GM13976 (cell line): ENCODE results near the gene PPP2R5C.

Experiments used
- DNase-seq: peaks from one replicate; pipeline ENCODE4 v3.0.0; 2012; ENCODE audit warnings: low spot score
- in situ Hi-C: fragments of 300-500 bp; cut with MboI; formaldehyde crosslinking; loops from one replicate; pipeline ENCODE4 v1.12.0; 2022; ENCODE audit warnings: low sequenced_read_pairs, mixed read lengths, inconsistent platforms; ENCODE audit not compliant: unreplicated experiment
- TF ChIP-seq, protein P1 (sequence below): IDR thresholded peaks from 2 replicates; pipeline ENCODE4 v1.5.1; 2012; ENCODE audit warnings: borderline replicate concordance, mild to moderate bottlenecking; ENCODE audit not compliant: insufficient read depth; ENCODE audit errors: extremely low read depth, missing control alignments, control extremely low read depth

Gene PPP2R5C

DNA sequence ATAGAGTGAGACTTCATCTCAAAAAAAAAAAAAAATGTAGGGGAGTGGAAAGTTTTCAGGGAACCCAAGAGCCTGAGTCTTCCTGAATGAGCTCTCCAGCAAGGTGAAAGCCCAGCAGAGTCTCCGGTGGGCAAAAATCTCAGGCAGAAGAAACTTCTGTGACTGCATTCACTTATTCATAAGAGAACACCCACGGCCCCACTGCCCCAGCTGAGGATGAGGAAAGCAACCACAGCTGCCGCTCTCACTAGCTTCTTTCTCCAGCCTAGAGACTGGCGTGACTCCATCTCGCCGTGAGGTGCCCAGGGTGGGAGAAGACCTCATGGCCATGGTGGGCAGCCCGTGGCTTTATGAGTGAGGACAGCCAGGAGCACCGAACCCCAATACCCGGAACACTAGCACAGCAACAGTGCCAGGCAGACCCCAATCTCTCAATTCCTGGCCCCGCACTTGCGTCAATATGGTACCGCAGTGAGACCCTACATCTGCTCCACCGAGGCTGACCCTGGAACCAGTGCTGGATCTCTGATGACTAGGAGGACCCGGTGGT, 173.2 kb downstream of the PPP2R5C start:
- in situ Hi-C loops: no loop called here
- DNase-seq: no peak
- TF ChIP-seq, protein P1, sequence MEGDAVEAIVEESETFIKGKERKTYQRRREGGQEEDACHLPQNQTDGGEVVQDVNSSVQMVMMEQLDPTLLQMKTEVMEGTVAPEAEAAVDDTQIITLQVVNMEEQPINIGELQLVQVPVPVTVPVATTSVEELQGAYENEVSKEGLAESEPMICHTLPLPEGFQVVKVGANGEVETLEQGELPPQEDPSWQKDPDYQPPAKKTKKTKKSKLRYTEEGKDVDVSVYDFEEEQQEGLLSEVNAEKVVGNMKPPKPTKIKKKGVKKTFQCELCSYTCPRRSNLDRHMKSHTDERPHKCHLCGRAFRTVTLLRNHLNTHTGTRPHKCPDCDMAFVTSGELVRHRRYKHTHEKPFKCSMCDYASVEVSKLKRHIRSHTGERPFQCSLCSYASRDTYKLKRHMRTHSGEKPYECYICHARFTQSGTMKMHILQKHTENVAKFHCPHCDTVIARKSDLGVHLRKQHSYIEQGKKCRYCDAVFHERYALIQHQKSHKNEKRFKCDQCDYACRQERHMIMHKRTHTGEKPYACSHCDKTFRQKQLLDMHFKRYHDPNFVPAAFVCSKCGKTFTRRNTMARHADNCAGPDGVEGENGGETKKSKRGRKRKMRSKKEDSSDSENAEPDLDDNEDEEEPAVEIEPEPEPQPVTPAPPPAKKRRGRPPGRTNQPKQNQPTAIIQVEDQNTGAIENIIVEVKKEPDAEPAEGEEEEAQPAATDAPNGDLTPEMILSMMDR: no peak

DNA sequence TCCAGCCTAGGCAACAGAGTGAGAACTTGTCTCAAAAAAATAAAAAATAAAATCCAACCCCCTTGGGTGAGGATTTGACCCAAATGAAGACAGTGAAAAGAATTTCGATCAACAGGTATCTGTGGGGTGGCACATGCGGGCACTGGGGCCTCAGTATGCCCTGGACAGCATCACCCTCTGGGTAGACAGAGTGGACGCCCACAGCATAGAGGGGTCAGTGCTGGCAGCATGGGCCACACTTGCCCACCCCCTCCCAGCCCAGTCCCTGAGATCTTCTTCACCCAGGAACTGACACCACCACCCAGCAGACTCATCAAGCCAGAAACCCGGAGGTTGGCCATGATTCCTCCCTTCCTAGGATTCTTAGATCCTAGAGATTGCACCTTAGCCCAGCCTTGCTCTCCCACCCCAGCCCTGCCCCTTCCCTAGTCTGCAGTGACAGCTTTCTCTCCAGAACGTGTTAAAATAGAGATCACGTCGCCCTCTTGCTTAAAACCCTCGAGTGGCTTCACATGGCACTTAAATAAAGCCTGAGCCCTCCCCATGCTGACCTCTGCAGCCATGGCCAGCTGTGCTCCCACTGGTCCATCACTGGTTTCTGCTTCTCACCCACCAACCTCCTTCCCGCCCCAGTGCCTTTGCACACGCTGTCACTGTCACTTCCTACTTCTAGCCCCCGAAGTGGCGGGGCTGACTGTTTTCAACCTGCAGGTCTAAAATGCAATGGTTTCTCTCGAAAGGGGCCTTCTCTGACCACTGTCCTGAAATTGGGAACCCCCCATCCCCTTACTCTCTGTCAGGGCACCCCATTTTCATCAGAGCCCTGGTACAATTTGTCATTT, 176.6 kb downstream of the PPP2R5C start:
- TF ChIP-seq, protein P1: no peak
- in situ Hi-C loops: no loop called here
- DNase-seq: no peak

DNA sequence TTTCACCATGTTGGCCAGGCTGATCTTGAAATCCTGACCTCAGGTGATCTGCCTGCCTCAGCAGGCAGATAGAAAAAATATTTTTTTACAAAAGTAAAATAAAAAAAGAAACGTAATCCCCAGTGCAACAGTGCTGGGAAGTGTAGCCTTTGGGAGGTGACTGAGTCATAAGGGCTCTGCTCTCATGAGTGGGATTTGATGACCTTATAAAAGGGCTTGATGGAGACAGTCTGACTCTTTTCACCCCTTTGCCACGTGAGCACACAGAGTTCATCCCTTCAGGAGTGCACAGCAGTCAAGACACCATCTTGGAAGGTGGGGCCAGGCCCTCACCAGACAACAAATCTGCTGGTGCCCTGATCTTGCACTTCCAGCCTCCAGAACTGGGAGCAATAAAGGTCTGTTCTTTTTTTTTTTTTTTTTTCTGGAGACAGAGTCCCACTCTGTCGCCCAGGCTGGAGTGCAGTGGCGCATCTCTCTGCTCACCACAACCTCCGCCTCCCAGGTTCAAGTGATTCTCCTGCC, 178.2 kb downstream of the PPP2R5C start:
- in situ Hi-C loops: no loop called here
- TF ChIP-seq, protein P1: no peak
- no peak for DNase-seq

DNA sequence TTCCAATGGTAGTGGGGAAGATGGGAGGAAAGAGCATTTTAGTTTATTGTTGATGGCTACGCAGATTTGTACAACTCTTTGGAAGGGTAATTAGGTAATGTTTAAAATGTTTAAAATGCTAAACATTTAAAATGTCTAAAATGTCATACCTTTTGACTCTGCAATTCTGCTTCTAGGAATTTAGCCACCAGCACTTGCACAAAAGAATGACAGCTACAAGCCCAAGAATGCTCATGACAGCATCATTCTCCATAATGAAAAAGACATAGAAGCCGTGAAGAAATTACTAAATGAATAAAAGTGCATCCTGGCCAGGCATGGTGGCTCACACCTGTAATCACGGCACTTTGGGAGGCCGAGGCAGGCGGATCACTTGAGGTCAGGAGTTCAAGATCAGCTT, 182.9 kb downstream of the PPP2R5C start:
- in situ Hi-C loops: no loop called here
- DNase-seq: no peak
- TF ChIP-seq, protein P1: no peak

DNA sequence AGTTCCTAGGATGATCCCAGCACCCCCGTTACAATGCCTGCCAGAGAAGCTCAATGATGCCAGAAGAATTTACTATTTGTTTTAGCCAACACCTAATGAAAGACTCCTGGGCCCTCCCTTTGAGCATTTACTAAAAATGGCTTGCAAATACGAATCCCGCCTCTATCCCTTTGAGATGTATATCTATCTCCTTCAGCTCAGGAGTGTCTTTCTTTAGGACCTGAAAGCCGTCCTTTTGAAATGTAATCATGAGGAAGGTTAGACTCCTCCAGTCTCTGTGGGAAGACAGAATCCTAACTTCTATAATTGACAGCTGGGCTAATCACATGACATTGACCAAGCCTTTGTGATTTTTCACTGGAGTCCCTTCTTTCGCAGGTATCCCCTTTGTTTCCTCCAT, 183.7 kb downstream of the PPP2R5C start:
- TF ChIP-seq, protein P1: no peak
- in situ Hi-C loops: no loop called here
- no peak for DNase-seq

DNA sequence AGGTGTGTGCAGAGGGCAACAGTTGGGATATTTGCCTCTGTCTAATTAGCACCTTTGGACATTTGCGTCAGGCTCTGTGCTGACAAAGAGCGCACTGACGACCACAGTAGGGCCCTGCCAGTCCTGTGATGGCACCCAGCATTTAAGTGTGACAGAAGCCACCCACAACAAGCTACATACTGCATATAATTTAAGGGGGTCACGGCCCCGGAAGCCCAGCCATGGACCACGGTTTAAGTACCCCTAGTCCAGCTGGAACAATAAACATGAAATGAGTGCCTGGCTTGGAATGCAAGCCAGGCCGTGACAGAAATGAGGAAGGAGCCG, 186.0 kb downstream of the PPP2R5C start:
- in situ Hi-C loops: no loop called here
- DNase-seq: no peak
- TF ChIP-seq, protein P1: no peak
